GM21576 (cell line): ENCODE measurements around the gene RFX2.

Experiments used
- ATAC-seq: cut with Tn5 transposase; IDR thresholded peaks from one replicate; pipeline ENCODE4 v1.9.1; 2021; ENCODE audit warnings: mild to moderate bottlenecking, moderate library complexity; ENCODE audit not compliant: unreplicated experiment

RFX2 gene

DNA sequence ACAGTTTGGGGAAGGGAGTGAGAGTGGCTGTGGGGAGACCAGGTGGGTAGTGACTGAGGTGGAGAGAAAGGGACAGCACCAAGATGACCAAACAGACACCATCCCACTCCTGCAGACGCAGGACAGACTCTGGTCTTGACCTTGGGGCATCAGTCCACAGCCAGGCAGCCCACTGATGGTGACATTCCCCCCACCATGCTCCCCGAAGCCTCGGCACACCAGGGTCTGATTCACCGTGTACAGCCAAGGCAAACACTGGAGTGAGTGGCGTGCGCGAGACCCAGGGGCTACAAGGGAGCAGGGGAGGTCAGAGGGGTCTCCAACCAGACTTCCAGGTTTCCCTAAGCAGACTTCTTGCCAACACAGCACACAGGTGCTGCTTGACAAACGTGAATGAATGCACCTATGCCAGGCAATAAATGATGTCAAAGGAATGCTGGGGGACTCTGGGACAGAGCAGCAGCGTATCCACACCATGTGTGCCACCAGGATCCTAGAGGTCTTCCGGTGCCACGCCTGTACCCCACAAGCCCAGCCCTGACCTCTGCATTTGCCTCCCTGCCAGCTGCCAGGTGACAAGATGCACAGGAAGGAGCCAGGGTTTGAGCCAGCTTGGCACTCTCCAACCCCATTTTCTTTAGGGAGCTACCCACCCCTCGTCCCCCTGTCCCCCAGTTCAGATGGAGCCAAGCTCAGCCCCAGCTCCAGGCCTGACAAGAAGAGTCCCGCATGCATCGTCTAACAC is 150.9 kb downstream of the RFX2 start:
- ATAC-seq, result no peak

DNA sequence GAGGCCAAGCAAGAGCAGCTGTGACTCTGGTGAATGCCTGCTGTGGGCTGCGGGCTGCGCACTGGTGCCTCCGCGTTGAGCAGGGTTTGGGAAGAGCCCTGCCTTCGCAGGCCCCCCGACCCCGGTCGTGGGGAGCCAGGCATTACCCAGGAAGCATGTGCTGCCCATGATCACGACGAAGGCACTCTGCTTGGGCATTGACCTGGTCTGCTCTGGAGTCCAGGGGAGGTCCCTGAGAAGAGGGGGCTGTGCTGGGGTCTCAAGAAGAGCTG is 151.5 kb downstream of the RFX2 start:
- no peak for ATAC-seq

DNA sequence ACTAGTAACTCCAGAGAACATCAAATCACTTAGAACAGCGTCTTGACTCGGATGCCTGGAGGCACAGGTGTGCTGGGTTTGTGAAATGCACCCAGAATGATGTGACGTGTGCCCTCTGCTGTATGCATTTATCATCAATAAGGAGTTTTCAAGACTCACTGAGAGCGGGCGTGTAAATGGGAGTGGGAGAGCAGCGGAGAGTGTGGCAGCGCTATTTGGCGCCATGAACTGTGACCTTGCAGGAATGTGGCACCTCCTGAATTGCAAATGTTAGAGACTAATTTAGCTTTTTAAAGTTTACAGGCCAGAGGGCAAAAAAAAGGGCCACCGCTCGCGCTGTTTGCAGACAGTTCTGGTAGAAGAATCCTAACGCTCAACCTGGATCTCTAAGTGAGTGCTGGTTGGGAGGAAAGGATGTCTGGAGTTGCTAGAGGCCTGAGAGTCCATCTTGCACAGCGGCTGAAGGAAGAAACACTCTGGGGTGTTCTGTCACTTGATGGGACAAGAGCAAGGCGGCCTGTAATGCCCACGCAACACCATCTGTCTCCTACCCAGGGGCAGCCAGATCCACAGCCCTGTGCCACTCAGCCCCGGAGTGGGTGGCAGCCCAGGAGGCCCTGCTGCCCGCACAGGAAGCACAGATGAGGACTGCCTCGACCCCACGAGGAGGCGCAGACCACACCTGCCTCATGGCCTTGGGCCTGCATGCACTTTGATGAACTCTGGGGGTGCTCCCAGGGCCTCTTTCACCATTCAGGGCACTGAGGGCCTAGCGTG is 152.0 kb downstream of the RFX2 start:
- ATAC-seq, result no peak

DNA sequence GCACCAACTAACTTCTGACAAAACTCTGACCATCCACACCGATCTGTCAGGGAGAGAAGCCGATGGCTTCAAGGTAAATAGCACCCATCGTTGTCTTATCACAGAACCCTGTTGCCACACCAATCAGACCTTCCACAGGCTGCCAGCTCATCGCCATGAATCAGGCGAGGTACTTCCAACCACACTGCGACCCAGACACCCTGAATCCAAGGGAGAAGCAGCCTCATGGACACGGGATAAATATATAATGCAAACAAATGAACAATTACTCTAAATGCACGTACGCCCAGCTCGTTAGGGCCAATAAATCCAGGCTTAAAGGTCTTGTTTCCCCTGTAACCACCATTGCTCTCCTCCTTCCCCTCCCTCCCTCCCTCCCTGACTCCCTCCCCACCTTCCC is 153.1 kb downstream of the RFX2 start:
- ATAC-seq, result no peak

DNA sequence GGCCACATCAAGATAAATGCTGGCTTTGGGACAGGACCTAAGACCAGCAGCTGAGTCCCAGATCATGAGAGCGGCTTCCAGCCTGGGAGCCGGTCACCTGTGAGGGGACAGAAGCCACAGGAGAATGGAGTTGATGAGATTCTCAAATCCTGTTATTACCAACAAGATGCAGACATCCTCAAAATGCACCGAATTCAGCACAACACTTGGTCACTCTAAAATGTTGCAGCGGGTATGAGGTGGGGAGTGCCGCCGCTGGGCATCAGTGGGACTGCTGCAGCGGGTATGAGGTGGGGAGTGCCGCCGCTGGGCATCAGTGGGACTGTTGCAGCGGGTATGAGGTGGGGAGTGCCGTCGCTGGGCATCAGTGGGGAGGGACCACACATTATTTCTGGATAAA is 153.6 kb downstream of the RFX2 start:
- ATAC-seq, result no peak

DNA sequence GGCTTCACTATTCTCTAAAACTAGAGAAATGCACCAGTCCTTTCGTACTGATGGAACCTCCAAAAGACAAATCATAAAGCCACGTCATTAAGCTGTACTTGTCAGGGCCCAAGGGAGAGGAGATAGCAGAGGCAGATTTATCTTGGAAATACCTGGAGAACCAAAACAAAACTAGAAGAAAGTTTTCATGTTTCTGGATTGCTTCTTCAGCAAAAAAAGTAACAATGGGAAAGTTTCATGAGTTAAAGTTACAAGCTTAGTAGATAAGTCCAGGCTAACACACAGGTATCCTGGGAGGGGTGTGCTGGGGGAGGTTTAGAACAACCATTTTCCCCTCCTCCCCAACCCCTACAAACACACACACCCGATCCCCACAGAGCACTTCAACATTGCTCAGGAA is 154.0 kb downstream of the RFX2 start:
- no peak for ATAC-seq

DNA sequence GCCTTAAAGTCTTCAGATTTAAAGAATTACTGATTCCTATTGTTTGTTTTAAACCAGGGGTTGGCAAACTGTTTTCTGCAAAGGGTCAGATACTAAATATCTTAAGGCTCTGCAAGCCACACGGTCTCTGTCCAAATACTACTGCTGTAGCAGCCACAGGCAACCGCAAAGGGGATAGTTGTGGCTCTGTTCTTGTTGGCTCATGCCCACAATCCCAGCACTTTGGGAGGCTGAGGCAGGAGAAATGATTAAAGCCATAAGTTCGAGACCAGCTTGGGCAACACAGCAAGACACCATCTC is 154.7 kb downstream of the RFX2 start:
- no peak for ATAC-seq

DNA sequence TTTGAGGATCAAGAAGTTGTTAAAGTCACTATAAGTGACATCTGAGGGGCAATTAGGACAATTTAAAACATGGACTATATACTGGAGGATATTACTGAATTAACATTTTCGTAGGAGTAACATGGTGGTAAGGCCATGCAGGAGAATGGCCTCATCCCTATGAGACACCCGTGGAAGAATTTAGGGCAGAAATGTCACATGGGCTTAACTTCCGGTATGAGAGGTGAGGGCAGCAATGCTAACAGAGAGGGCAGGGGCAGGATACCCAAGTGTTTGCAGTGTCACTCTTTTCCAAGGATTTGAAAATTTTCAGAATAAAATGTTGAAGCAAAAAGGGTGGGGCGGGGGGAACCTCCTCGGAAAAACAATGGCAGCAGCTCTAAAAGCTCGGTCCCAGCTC is 156.0 kb downstream of the RFX2 start:
- ATAC-seq, result no peak

DNA sequence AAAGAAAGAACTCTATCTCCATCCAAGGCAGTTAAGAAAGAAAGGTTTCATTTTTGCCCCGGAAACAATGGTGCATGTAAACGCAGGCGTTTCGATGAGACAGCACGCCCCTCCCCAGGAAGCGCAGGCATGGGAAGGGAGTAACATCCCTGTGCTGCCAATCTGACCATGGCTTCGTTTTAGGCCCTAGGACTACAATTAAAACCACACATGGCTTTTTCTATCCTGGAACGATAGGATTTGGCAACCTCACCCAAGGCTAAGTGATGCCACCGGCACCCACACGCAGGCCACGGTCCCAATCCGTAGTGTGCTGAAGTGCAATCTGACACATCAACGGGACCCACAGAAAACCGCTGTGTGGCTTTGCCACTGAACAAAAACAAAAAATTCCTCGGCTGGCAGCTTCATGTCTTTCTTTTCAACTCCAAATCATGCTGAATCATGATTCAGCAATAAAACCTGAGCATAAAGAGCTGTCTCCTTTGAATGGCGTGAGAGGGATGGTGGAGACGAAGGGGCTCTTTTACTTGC is 156.6 kb downstream of the RFX2 start:
- no peak for ATAC-seq

DNA sequence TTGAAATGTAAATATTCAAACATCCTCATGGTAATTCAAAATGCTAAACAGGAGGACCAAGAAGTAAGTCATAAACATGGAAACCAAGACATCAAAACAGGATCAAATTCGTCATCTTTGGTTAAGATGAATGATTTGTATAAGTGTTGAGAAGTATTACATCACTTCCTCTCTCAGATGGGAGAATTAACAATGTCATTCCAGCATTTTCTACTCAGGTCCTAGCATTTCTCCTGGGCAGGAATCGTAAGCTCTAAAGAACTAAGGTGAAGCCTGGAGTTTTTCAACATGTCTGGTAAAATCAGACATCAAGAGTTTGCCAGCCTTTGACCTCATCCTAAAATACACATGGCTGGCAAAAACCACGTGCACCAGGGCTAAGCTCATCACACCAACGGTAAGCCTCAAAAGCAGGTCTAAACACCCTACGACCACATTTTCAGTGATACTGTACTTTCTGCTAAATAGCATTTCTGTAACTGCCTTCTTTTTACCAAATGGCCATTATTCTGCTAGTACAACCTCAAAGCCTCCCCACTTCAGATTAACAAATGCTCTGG is 157.2 kb downstream of the RFX2 start:
- ATAC-seq, result no peak

DNA sequence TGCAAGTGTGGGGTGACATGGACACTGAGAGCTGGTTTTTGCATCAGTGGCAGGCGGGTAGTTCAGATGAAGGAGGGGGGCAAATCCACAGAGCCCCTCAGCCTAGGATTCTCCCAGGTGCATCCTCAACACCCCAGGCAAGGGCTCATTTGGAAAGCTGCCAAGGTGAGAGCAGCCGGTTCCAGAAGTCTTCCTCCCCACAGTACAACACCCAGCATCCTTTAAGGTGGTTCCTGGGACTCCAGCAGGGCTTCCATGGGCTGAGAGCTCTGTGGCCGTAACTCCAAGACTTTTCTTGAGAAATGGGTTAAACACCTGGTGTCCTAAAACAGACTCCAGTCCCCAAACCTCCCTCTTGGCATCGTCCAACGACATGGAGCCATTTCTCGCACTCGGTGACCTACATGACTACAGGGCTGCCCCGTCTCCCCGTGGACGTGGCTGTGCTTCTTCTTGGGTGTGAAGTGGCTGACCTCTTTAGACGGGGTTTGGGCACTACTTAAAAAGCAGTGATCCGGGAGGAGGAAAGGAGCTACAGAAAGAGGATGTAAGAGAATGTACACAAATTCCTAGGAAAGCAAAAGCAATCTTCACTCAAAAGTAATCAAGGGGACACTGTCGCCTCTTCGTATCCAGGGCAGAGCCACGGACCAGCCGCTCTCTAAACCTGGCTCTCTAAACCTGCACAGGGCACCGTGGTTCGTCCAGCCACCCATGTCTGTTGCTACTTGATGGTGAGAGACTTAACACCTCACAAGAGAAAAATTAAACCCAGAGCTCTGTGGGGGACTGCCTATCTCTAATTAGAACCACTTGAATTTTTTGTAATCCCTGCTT is 157.9 kb downstream of the RFX2 start:
- no peak for ATAC-seq

DNA sequence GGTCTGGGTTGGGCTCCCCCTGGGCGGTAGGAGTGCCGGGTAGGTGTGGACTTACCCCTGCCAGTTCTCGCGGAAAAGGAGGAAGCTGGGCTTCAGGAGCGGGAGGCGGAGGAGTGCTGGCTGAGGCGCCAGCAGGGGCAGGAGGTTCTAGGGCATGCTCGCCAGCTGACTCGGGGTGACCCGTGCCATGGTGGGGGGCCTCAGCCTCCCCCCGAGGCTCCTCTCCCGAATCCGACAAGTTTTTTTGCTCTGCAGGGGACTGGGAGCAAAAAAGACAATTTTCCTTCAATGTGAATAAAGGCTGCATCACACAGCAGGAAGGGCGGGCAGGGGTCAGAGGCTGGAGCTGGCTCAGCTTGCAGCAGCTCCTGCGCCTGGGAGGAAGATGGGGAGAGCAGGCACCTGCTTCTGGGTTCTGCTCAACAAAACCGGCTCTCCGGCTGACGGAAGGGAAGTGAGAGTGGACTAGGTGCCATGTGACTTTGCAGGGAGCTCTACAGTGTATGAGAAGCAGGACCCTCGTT is 158.9 kb downstream of the RFX2 start:
- no peak for ATAC-seq

DNA sequence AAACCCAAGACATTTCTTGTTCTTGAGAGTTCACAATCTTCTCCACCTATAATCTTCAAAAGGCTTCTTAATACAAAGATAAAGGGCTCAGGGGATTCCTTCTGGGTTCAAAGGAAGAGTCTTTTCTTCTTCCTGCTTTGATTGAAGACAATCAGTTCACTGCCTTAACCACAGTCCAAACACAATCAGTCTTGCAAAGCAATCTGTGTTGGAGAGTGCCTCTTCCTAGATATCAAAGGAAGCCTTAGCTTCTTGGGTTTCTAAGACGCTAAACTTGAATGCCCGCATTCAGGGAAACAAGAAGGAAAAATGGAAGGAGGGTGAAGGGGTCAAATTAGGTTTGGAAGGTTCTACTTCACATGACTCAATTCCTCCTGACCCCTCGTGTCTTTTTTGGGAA is 159.6 kb downstream of the RFX2 start:
- no peak for ATAC-seq

DNA sequence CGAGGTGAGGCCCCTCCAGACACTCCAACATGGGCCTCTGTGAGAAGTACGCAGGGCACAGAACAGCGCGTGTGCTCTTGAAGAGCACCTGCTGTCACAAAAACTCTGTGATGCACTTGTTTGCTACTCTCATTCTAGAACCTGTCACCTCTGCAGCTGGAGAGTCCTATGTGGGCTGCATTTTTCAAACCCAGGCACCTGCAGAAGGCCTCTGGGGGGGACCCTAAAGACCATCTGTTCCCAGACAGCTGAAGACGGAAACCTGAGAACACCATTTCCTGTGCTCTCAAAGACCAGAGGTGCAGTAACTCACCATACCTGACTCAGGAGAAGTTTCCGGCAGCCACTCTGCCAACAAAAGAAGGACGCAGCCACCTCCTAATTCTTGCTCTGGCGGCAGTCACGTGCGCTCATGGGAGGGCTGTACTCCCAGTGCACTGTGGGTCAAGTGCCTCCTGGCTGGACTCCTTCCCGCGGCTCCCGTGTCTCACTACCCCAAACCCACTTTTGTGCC is 160.5 kb downstream of the RFX2 start:
- no peak for ATAC-seq

DNA sequence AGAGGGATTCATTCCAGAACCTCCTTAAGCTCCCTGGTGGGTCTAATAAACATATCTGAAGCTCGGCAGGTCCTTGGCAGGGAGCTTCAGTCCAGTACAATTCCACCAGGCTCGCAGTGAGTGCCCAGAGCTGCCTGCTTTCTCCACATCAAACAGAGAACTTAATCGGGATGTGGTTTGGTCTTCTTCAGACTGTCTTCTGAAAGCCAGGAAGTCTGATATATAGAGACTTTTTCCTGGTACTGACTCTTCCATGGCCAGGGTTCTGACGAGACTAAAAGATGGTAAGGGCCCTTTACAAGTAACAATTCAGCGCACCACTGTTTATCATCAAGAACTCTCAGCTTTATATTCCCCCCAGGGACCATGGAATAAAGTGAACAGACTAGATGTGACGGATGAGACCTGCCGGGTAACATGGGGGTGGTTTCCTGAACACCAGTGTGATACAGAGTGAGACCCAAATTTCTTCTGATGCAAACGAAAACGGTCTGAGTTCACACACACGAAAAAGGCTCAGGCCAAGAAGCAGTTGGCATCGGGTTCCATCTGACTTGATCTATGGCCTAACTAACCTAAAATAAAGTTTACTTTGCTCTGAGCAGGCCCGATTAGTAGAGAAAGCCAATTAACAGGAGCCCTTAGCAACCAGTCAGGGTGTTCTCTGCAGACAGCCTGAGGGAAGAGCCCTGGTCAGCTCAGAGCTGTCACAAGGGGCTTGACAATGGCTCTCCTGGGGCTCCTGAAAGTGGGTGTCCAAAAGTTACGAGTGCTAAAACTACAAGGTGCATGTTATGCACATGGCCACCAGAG is 161.3 kb downstream of the RFX2 start:
- no peak for ATAC-seq

DNA sequence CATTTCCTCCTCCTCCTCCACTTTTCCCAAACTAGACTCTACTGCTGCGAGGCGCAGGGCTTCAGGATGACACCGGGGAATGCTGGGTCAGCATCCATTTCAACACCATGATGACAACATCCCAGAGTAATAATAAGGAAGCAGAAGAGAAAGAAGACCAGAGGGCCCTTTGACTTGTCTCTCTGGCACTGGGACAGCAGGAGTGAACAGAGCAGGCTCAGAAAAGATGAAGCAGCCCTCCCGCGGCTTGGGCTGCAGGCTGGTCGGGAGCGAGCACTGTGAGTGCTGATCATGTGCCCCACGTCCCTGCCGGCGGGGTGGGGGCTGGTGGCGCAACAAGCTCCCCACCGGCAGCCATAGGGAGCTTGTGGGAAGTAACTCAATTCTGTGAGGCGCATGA is 162.9 kb downstream of the RFX2 start:
- ATAC-seq, result no peak

DNA sequence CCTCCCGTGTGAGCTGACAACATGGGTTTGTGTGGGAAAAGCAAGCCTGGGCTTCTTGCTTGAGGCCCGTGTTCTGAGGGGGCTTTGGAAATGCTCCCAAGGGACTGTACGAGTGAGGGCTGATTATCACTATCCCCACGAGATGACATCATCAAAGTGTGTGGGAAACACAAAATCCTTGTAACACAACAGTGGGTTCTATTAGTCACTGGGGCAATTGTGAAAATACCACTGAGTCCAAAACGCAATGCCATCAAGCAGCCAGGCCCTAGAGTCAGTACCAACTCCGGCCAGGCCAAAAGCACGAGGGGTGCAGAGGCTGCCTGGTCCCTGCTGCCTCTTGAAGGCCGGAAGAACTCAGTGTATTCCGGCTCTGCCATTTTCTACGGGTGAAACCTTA is 166.7 kb downstream of the RFX2 start:
- no peak for ATAC-seq
